HEK293T (cell line): ENCODE measurements around the gene LSM14B.

Source experiments
- SP1 ChIP-seq: fragments of 450-650 bp; IDR thresholded peaks from 2 replicates; pipeline ENCODE4 v1.6.1; 2017
- SUZ12 ChIP-seq: fragments of 450-650 bp; IDR thresholded peaks from 2 replicates; pipeline ENCODE4 v1.6.1; 2016; ENCODE audit warnings: mild to moderate bottlenecking

DNA sequence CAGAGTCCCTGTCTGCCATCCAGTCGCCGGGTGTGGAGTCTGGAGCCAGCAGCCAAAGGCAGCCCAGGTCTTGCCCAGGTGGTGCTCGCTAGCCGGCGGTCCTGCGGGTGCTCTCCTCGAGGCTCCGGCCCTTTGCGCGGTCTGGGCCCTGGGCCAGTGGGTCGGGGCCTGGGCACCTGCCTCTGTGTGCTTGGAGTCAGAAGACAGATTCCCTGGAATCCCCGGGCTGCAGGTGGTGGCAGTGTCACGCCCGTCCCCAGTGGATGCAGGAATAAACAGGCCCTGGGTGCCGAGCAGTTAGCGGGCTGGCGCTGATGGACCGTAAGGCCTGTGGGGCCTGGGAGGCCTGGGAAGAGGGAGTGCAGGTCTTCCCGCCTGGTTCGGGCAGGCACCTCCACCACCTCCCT lies 26.6 kb downstream of the LSM14B start:
- no peak for TF ChIP-seq SP1
- no peak for TF ChIP-seq SUZ12
